Measurements from ENCODE around the gene COL5A1. TPM values are rescaled to one million over a fixed set of nuclear protein-coding genes. Genes with fewer than 3 reads are reported as not detected.

The COL5A1 gene
- total and polyA plus RNA-seq, 2 experiments from 2014 or later: 2.5 to 13.1 TPM

DNA sequence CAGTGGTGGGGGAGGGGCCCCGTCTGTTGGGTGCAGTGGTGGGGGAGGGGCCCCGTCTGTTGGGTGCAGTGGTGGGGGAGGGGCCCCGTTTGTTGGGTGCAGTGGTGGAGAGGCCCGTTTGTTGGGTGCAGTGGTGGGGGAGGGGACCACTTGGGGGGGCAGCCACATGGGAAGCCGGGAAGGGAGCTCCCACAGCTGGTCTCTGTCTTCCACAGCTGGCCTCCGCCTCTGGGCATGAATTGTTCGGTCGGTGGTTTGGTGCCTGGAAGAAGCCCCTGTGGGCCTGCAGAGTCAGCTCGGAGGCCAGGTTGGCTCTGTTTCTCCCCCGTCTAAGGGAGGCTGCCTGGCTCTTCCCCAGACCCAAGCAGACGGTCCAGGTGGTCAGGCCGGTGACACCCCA is 69.3 kb downstream of the COL5A1 start:
- peaks cover 18% of the 10 kb centered on the region for H3K36me3 Mint-ChIP-seq (ENCODE audit: low read depth)
- ATAC-seq (no peak), DNase-seq (ENCODE audit: low spot score) (no peak)
- no peak overlapping the region for H3K27ac Mint-ChIP-seq
- Histone ChIP-seq H3F3A (replicated peaks; ENCODE audit: low read depth) (no peaks in the 10 kb centered on the region), H3K27me3 (ENCODE audit: insufficient read depth) (no peaks in the 10 kb centered on the region), H2AFZ (no peak overlapping the region), H3K36me3 (ENCODE audit: insufficient read depth) (no peaks in the 10 kb centered on the region), H3K79me2 (replicated peaks; ENCODE audit: insufficient read depth) (no peaks in the 10 kb centered on the region), H3K4me2 (no peak overlapping the region), H3K4me1 (ENCODE audit: insufficient read depth) (no peaks in the 10 kb centered on the region), H3K9me2 (ENCODE audit: insufficient read depth) (no peaks in the 10 kb centered on the region), H4K20me1 (replicated peaks; ENCODE audit: insufficient read depth) (no peaks in the 10 kb centered on the region), H3K27ac (ENCODE audit: low read depth) (no peak overlapping the region), H3K4me3 (no peak overlapping the region)
- H3K4me1 Mint-ChIP-seq: no peaks in the 10 kb centered on the region
- H3K27me3 Mint-ChIP-seq (ENCODE audit: insufficient read depth, low read depth, poor library complexity): peaks cover 2% of the 10 kb centered on the region
- H3K9me3 Mint-ChIP-seq: peaks cover 21% of the 10 kb centered on the region
- TF ChIP-seq ZNF114 (CRISPR knock-in tag; IDR thresholded peaks at IDR 0.05): no peak
- TF ChIP-seq CREB1 (CRISPR knock-in tag; IDR thresholded peaks at IDR 0.05; ENCODE audit: low read depth): no peak
- TF ChIP-seq, protein P1, sequence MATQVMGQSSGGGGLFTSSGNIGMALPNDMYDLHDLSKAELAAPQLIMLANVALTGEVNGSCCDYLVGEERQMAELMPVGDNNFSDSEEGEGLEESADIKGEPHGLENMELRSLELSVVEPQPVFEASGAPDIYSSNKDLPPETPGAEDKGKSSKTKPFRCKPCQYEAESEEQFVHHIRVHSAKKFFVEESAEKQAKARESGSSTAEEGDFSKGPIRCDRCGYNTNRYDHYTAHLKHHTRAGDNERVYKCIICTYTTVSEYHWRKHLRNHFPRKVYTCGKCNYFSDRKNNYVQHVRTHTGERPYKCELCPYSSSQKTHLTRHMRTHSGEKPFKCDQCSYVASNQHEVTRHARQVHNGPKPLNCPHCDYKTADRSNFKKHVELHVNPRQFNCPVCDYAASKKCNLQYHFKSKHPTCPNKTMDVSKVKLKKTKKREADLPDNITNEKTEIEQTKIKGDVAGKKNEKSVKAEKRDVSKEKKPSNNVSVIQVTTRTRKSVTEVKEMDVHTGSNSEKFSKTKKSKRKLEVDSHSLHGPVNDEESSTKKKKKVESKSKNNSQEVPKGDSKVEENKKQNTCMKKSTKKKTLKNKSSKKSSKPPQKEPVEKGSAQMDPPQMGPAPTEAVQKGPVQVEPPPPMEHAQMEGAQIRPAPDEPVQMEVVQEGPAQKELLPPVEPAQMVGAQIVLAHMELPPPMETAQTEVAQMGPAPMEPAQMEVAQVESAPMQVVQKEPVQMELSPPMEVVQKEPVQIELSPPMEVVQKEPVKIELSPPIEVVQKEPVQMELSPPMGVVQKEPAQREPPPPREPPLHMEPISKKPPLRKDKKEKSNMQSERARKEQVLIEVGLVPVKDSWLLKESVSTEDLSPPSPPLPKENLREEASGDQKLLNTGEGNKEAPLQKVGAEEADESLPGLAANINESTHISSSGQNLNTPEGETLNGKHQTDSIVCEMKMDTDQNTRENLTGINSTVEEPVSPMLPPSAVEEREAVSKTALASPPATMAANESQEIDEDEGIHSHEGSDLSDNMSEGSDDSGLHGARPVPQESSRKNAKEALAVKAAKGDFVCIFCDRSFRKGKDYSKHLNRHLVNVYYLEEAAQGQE (IDR thresholded peaks at IDR 0.05; ENCODE audit: unreplicated experiment): no peak
- TF ChIP-seq NANOG (IDR thresholded peaks at IDR 0.05; ENCODE audit: borderline replicate concordance): no peak
- no peak for TF ChIP-seq JUNB (IDR thresholded peaks at IDR 0.05; ENCODE audit: unreplicated experiment)
- no peak for TF ChIP-seq EZH2phosphoT487 (IDR thresholded peaks at IDR 0.05; ENCODE audit: unreplicated experiment)
- TF ChIP-seq, protein P2, sequence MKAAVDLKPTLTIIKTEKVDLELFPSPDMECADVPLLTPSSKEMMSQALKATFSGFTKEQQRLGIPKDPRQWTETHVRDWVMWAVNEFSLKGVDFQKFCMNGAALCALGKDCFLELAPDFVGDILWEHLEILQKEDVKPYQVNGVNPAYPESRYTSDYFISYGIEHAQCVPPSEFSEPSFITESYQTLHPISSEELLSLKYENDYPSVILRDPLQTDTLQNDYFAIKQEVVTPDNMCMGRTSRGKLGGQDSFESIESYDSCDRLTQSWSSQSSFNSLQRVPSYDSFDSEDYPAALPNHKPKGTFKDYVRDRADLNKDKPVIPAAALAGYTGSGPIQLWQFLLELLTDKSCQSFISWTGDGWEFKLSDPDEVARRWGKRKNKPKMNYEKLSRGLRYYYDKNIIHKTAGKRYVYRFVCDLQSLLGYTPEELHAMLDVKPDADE (IDR thresholded peaks at IDR 0.05): no peak
- TF ChIP-seq EZH2 (IDR thresholded peaks at IDR 0.05; ENCODE audit: low read depth, unreplicated experiment): no peak
- no peak for TF ChIP-seq POLR2AphosphoS5 (IDR thresholded peaks at IDR 0.05; ENCODE audit: low read depth)
- no peak for TF ChIP-seq STAT1 (IDR thresholded peaks at IDR 0.05; ENCODE audit: unreplicated experiment)
- TF ChIP-seq, protein P3, sequence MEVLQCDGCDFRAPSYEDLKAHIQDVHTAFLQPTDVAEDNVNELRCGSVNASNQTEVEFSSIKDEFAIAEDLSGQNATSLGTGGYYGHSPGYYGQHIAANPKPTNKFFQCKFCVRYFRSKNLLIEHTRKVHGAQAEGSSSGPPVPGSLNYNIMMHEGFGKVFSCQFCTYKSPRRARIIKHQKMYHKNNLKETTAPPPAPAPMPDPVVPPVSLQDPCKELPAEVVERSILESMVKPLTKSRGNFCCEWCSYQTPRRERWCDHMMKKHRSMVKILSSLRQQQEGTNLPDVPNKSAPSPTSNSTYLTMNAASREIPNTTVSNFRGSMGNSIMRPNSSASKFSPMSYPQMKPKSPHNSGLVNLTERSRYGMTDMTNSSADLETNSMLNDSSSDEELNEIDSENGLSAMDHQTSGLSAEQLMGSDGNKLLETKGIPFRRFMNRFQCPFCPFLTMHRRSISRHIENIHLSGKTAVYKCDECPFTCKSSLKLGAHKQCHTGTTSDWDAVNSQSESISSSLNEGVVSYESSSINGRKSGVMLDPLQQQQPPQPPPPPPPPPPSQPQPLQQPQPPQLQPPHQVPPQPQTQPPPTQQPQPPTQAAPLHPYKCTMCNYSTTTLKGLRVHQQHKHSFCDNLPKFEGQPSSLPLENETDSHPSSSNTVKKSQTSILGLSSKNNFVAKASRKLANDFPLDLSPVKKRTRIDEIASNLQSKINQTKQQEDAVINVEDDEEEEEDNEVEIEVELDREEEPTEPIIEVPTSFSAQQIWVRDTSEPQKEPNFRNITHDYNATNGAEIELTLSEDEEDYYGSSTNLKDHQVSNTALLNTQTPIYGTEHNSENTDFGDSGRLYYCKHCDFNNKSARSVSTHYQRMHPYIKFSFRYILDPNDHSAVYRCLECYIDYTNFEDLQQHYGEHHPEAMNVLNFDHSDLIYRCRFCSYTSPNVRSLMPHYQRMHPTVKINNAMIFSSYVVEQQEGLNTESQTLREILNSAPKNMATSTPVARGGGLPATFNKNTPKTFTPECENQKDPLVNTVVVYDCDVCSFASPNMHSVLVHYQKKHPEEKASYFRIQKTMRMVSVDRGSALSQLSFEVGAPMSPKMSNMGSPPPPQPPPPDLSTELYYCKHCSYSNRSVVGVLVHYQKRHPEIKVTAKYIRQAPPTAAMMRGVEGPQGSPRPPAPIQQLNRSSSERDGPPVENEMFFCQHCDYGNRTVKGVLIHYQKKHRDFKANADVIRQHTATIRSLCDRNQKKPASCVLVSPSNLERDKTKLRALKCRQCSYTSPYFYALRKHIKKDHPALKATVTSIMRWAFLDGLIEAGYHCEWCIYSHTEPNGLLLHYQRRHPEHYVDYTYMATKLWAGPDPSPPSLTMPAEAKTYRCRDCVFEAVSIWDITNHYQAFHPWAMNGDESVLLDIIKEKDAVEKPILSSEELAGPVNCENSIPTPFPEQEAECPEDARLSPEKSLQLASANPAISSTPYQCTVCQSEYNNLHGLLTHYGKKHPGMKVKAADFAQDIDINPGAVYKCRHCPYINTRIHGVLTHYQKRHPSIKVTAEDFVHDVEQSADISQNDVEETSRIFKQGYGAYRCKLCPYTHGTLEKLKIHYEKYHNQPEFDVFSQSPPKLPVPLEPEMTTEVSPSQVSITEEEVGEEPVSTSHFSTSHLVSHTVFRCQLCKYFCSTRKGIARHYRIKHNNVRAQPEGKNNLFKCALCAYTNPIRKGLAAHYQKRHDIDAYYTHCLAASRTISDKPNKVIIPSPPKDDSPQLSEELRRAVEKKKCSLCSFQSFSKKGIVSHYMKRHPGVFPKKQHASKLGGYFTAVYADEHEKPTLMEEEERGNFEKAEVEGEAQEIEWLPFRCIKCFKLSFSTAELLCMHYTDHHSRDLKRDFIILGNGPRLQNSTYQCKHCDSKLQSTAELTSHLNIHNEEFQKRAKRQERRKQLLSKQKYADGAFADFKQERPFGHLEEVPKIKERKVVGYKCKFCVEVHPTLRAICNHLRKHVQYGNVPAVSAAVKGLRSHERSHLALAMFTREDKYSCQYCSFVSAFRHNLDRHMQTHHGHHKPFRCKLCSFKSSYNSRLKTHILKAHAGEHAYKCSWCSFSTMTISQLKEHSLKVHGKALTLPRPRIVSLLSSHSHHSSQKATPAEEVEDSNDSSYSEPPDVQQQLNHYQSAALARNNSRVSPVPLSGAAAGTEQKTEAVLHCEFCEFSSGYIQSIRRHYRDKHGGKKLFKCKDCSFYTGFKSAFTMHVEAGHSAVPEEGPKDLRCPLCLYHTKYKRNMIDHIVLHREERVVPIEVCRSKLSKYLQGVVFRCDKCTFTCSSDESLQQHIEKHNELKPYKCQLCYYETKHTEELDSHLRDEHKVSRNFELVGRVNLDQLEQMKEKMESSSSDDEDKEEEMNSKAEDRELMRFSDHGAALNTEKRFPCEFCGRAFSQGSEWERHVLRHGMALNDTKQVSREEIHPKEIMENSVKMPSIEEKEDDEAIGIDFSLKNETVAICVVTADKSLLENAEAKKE (CRISPR knock-in tag; IDR thresholded peaks at IDR 0.05): no peak
- TF ChIP-seq, protein P4, sequence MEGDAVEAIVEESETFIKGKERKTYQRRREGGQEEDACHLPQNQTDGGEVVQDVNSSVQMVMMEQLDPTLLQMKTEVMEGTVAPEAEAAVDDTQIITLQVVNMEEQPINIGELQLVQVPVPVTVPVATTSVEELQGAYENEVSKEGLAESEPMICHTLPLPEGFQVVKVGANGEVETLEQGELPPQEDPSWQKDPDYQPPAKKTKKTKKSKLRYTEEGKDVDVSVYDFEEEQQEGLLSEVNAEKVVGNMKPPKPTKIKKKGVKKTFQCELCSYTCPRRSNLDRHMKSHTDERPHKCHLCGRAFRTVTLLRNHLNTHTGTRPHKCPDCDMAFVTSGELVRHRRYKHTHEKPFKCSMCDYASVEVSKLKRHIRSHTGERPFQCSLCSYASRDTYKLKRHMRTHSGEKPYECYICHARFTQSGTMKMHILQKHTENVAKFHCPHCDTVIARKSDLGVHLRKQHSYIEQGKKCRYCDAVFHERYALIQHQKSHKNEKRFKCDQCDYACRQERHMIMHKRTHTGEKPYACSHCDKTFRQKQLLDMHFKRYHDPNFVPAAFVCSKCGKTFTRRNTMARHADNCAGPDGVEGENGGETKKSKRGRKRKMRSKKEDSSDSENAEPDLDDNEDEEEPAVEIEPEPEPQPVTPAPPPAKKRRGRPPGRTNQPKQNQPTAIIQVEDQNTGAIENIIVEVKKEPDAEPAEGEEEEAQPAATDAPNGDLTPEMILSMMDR (conservative IDR thresholded peaks at IDR 0.05; ENCODE audit: low read depth in 2 of 2): no peak
- no peak for TF ChIP-seq ZNF331 (CRISPR knock-in tag; IDR thresholded peaks at IDR 0.05; ENCODE audit: low read depth)
- no peak overlapping the region for H3K4me3 Mint-ChIP-seq

Data from GM23338 (cell line).